GM12864 (cell line): ENCODE results near the gene SAMHD1.
"Not testable (repeated sequence)": the region's sequence is repeated elsewhere in the genome, so short reads cannot be mapped to it uniquely, and the experiment has no call there.

Experiments used
- DNase-seq: peaks from one replicate; pipeline ENCODE4 v3.0.0-alpha.2; 2011; ENCODE audit warnings: low read depth
- H3K4me3 ChIP-seq: 2 replicates; pipeline ENCODE4 v1.5.1; 2011; ENCODE audit warnings: mild to moderate bottlenecking, low read depth, low read length, control low read depth
- CTCF ChIP-seq: IDR thresholded peaks from 2 replicates; pipeline ENCODE4 v1.5.1; 2011; ENCODE audit warnings: low read depth, mild to moderate bottlenecking, moderate library complexity, low read length, control low read depth, inconsistent platforms; ENCODE audit errors: missing control alignments

SAMHD1 gene

GRCh38 chr20:36951198-36951978 is at the start of gene SAMHD1:
Gene SAMHD1, minus strand, starts transcription at chr20:36951708. Its CDS starts 65 bp downstream, at chr20:36951643.
- H3K4me3 ChIP-seq: peak within 1 kb of the TSS; percentile 59
- no peak for TF ChIP-seq CTCF
- DNase-seq: peak; percentile 98

GRCh38 chr20:37000171-37000570 is 48.7 kb upstream of the SAMHD1 start:
- H3K4me3 ChIP-seq, DNase-seq: not testable (repeated sequence)

GRCh38 chr20:36998652-36999051 is 47.1 kb upstream of the SAMHD1 start:
- DNase-seq: no peak
- TF ChIP-seq CTCF: no peak
- H3K4me3 ChIP-seq: no peak overlapping the region

GRCh38 chr20:36997121-36997520 is 45.6 kb upstream of the SAMHD1 start:
- DNase-seq: no peak
- no peak overlapping the region for H3K4me3 ChIP-seq
- no peak for TF ChIP-seq CTCF

GRCh38 chr20:36994221-36994620 is 42.7 kb upstream of the SAMHD1 start:
- H3K4me3 ChIP-seq, DNase-seq: not testable (repeated sequence)

GRCh38 chr20:36992802-36993334 is 41.4 kb upstream of the SAMHD1 start:
- H3K4me3 ChIP-seq: no peak overlapping the region
- no peak for TF ChIP-seq CTCF
- DNase-seq: no peak

- DNase-seq: no peak
- no peak overlapping the region for H3K4me3 ChIP-seq
- TF ChIP-seq CTCF: no peak
Observed at GRCh38 chr20:36991703-36992102, 40.2 kb upstream of the SAMHD1 start.

GRCh38 chr20:36989797-36990196 is 38.3 kb upstream of the SAMHD1 start:
- DNase-seq: no peak
- no peak overlapping the region for H3K4me3 ChIP-seq

More at GRCh38 chr20:36989797-36990196, 38.3 kb upstream of the SAMHD1 start:
- TF ChIP-seq CTCF: no peak
